ENCODE results near the gene FAM90A1.
"Not testable (repeated sequence)": the region's sequence is repeated elsewhere in the genome, so short reads cannot be mapped to it uniquely, and the experiment has no call there.

FAM90A1 gene

GRCh38 chr12:8226992-8227731 lies at the start of gene FAM90A1:
FAM90A1 (minus strand) TSS chr12:8227618; CDS start chr12:8224832, 2,786 bp downstream.
- DNase-seq: not testable (repeated sequence)

GRCh38 chr12:8276397-8276796 lies 49.0 kb upstream of the FAM90A1 start:
- not testable (repeated sequence) for DNase-seq

GRCh38 chr12:8266706-8267105 lies 39.3 kb upstream of the FAM90A1 start:
- not testable (repeated sequence) for DNase-seq

GRCh38 chr12:8264236-8264635 lies 36.8 kb upstream of the FAM90A1 start:
- DNase-seq: not testable (repeated sequence)

GRCh38 chr12:8261111-8261554 lies 33.7 kb upstream of the FAM90A1 start:
- not testable (repeated sequence) for DNase-seq

GRCh38 chr12:8256356-8256755 lies 28.9 kb upstream of the FAM90A1 start:
- not testable (repeated sequence) for DNase-seq

GRCh38 chr12:8254705-8255104 lies 27.3 kb upstream of the FAM90A1 start:
- DNase-seq: not testable (repeated sequence)

GRCh38 chr12:8252056-8252818 lies 24.8 kb upstream of the FAM90A1 start:
- DNase-seq: not testable (repeated sequence)

GRCh38 chr12:8251616-8252015 lies 24.2 kb upstream of the FAM90A1 start:
- DNase-seq: not testable (repeated sequence)

- DNase-seq: not testable (repeated sequence)
Measured at GRCh38 chr12:8246941-8247535, 19.6 kb upstream of the FAM90A1 start.

- not testable (repeated sequence) for DNase-seq
Measured at GRCh38 chr12:8243682-8244161, 16.3 kb upstream of the FAM90A1 start.

GRCh38 chr12:8242880-8243681 lies 15.7 kb upstream of the FAM90A1 start:
- DNase-seq: peak; percentile 100

- not testable (repeated sequence) for DNase-seq
Measured at GRCh38 chr12:8242622-8242879, 15.1 kb upstream of the FAM90A1 start.

- DNase-seq: peak; percentile 70
Measured at GRCh38 chr12:8241917-8242621, 14.7 kb upstream of the FAM90A1 start.

GRCh38 chr12:8240340-8241114 lies 13.1 kb upstream of the FAM90A1 start:
- not testable (repeated sequence) for DNase-seq

- DNase-seq: not testable (repeated sequence)
Measured at GRCh38 chr12:8237031-8237430, 9.6 kb upstream of the FAM90A1 start.

GRCh38 chr12:8235316-8236157 lies 8.1 kb upstream of the FAM90A1 start:
- not testable (repeated sequence) for DNase-seq

GRCh38 chr12:8234746-8235145 lies 7.3 kb upstream of the FAM90A1 start:
- not testable (repeated sequence) for DNase-seq

GRCh38 chr12:8233935-8234495 lies 6.6 kb upstream of the FAM90A1 start:
- not testable (repeated sequence) for DNase-seq
